G401 (cell line): ENCODE results near the gene OGA. TPM values are rescaled to one million over a fixed set of nuclear protein-coding genes. Genes with fewer than 3 reads are reported as not detected.

Experiments
- DNase-seq: peaks from one replicate; pipeline ENCODE4 v3.0.0-alpha.2; 2015; ENCODE audit warnings: low spot score
- in situ Hi-C: cut with HindIII; loops from 2 replicates; pipeline ENCODE4 v1.10.0; 2016; ENCODE audit warnings: low sequenced_read_pairs, mixed read lengths
- total RNA-seq: library from RNA; depleted of rRNA; stranded (reverse); fragments of >200 nt; shearing (Covaris generic); gene quantifications from 2 replicates; pipeline ENCODE4 v1.2.3, GENCODE V29; 2014

Gene OGA
- total RNA-seq, 1 experiment from 2014 or later, result 67.4 TPM

DNA sequence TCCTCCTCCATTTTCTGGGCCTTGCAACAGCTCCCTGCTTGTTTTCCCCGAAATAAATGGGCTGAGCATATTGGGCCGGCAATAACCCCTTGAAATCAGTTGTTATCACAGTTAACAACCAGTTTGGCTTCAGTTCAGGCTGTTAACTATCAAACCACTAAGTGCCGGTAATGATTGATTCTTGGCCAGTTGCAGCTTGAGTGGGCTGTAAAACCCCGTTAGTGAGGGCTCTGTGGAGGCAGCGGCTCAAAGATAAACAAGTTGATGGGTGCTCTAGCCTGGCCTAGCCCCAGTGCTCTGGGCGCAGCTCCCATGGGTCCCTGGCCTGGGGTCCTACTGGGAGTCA, 50.7 kb downstream of the OGA start:
- no peak for DNase-seq
- in situ Hi-C loops, result no loop called here

DNA sequence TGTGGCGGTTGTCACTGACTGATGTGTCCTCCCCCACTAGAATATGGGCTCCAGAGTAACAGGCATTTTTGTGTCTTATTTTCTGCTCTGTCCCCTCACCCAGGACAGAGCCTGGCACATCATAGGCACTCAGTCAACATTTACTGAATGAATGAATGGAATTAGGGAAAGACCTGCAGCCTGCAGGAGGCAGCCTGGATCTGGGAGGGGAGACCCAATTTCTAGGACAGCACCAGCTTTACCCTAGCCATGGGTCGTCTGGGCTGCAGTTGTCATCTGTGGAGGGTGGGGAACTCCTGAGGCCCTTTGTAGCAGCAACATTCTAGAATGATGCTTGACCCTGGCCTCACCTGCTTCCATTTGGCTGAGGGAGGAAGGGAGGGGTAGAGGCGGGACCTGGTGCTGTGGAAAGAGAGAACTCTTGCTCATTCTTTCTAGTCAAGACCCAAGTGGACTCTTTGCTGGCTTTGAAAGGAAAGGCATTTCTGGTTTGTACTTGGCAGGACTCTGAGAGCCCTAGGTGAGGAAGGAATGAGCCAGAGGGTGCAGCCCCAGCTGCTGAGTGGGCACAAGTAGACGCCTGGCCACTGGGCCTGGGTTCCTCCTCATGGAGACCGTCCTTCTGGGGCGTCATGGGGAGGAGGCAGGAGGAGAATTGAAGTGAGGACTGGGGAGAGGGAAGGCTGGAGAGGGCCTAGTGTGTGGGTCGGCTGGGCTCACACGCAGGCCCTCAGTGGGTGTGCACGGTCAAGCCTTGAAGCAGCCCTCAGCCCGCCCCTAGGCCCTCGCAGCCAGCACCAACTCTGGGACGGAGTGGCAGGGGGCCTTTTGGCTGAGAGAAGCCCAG, 51.3 kb downstream of the OGA start:
- DNase-seq, result no peak
- in situ Hi-C loops, result no loop called here

DNA sequence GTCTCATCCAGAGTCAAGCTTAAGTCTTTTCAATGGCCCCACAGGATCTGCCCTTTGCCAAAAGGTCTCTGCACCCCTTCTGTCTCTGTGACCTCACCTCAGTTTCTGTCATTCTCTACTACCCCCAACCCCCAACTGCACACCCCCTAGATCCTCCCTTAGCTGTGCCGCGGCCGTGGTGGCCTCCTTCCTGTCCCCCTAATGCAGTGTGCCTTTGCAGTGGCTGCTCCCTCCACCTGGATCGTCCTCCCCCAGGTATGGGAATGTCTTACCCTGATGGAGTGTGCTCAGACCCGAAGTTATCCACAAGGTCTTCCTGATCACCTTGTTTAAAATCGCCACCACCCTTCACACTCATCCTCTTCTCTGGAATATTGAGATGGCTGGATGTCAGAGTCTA, 51.9 kb downstream of the OGA start:
- in situ Hi-C loops, result no loop called here
- DNase-seq, result no peak

DNA sequence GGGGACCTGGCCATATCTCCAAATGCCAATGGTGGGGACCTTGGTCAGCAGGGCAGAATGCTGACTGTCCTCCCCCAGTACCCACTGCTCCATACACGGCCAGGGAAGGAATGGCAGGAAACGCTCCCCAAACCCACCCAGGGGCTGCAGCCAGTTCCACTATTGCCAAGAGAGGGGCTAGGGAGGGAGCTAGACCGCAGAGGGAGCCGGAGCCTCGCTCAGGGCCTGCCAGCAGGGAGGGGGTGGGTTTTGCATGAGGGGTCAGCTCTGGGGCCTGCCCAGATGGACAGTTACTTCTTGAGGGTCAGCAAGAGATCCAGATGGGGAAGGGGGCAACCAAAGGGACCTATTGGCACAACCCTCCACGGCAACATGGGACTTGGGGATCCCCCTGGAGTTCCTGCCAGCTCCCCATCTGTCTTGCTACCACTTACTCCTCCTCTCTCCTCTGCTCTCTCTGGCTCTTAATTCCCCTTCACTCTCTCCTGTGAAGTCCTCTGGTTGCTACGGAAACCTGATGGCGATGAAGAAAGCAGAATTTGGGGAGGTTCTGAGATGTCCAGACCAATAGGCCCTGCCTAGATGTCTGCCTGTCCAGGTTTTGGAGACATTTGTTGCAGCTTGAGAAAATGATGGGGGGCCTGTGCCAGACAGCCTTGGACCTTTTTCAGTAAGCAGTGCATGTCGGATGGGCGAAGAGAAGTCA, 55.0 kb downstream of the OGA start:
- in situ Hi-C loops, result no loop called here
- no peak for DNase-seq

DNA sequence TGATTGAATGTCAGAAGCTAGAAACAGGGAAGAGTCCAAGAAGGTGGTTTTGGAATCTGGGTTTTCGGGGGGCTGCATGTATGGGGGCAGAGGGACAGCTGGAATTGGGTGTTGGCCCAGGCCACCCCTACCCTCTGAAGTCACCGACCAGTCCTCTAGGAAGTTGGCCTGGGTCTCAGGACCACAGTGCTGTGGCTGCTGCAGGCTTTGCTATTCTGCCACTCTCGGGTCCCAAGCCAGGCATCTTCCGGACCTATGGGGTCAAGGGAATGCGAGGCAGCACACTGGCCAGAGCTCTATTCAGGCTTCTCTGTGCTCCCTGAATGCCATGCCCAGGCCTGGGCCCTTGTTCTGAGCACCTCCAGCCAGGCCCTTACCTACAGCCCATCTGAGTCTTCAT, 55.5 kb downstream of the OGA start:
- in situ Hi-C loops, result no loop called here
- DNase-seq, result no peak

DNA sequence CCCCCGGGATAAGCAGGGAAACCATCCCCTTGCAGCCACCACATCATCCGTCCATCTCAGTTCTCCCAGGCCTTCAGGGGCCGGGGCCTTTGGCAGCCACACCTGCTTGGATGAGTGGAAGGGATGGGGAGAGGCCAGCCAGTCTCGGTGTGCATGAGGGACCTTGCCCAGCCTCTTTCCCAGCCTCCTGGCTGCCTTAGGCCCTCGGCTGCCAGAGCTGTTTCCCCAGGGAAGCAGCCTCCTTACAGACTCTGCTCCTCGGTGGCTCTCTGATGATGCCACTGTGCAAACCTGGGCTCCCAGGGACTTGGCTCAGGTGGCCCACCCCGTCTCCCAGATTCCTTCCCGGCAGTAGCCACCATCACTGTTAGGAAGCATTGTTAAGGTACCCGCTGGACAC, 57.0 kb downstream of the OGA start:
- in situ Hi-C loops, result no loop called here
- no peak for DNase-seq

DNA sequence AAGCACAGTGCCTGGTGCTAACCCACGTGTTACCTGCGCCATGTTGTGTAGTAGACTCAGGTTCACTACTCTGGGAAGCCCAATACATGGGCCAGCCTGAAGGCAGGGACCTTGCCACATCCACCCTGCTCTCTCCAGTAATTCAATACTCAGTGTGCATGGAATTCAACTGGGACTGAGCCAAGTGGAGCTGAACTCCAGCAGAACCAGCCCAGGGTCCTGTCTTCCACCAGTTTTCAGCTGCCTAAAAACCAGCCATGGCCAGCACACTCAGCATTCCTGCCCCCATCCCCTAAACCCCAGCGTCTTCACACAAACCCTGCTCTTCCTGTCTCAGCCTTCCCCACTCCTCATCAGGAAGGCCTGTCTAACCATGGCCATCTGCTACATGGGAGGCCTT, 57.7 kb downstream of the OGA start:
- in situ Hi-C loops, result no loop called here
- no peak for DNase-seq

DNA sequence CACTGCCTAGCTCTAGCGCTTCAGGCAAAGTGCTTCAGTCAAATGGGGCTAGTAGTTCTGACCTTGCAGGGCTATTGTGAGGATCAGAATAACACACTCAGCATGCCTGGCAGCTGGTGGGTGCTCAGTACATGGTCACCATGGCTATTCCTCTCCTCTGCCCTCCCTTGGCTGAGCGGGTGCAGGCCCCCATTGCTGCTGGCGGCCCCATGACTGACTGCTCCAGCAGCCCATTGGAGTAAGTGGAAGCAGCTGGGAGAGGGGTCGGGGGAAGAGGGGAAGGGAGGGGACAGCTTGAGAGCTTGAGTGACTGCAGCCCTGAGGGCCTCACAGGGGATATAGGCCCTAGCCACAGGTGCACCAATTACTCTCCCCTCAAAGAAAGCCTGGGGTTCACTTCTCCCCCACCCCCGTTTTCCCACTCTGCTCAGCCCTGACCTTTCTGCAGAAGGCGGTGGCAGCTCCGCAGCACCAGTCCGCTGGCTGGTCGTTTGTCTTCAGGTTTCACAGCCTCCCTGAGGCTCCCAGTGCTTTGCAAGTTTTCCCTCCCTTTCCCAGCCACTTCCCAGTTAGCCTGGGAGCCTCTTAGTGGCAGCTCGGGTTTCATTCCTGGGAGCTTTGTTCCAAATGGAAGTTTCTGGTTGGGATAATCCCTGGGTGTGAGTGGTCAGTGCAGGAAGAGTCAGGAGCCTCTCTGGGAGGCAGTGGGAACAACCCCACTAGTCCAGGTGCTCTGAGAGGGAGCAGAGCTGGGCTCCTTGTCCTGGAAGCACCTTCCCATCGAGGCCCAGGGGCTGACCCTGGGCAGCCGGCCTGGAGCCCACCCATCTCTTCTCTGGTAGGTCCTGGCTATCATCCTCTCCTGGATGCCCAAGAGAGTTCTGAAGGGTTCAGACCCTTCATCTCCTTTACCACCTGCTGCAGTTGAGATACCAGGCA, 58.7 kb downstream of the OGA start:
- DNase-seq, result no peak
- in situ Hi-C loops, result no loop called here

DNA sequence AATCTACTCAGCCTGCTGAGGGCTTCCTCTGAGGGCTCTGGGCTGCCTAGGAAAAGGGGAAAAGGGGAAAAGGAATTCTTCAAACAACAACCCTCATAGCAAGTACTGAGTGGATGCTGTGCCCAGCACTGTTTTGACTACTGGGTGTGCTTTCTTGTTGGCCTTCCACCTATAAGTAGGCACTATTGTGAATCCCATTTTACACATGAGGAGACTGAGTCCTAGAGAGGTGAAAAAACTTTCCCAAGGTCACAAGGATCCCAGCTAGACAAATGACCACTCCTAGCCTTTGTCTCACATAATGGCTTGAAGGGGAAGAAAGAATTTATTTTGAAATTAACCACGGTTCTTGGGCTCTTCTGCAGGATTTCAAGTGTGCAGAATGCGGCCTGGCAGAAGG, 59.4 kb downstream of the OGA start:
- in situ Hi-C loops, result no loop called here
- DNase-seq, result no peak

DNA sequence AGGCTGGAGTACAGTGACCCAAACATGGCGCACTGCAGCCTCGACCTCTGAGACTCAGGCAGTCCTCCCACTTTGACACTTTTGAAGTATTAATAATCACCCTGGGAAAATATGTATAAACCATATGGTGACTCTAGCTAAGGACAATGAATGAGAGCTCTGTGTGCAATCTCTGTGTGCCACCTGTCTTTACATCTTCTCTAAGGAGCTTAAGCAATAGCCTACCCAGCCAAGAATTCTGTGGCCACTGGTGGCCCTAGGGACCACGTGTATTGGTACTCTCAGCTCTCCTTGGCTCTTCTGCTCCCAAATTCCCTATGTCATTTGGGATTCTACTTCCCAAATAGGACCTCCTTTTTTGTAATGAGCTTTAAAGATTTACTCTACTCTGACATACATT, 66.0 kb downstream of the OGA start:
- in situ Hi-C loops, result no loop called here
- DNase-seq, result no peak

DNA sequence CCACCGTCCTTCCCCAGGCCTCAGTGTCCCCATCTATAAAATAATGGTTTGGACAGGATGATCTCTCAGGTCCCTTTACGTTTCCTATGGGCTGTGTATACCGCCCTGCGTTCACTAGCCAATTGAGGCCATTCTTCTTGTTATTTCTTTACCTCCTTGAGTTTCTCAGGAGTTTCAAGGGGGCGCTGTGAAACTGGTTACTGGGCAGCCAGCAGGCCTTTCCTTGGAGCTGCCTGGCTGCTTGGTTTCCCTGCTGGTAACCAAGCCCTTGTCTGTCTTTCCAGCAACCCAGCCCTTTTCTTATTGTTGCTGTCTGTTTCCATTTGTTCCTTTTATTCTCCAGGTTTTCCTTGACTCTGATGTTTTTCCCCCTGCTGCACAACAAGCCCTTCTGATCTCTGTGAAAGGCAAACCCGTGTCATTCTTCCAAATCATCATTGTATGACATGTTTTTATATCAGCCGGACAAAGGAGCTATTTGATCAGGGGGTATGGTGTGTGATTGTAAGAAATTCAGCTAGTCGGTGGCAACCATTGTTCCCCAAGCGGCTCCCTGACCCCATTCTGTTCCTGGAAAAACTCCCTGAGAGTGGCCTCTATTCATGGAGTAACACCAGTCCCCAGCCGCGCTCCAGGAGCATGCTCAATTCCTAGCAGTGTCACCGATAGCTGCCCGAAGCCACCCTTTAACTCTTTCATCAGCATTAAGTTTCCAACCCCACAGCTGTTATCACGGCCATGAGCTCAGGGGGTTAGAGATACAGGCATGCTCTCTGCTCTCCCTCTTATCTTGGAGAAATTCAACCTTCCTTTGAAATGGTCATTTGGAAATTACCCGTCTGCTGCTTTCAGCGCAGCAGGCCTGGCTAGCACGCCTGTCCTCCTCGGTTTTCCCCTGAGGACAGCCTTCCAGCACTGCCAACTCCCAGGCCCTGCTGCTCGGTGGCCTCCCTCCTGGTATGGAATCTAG, 68.9 kb downstream of the OGA start:
- peak; percentile 45 for DNase-seq
- in situ Hi-C loops, result no loop called here

DNA sequence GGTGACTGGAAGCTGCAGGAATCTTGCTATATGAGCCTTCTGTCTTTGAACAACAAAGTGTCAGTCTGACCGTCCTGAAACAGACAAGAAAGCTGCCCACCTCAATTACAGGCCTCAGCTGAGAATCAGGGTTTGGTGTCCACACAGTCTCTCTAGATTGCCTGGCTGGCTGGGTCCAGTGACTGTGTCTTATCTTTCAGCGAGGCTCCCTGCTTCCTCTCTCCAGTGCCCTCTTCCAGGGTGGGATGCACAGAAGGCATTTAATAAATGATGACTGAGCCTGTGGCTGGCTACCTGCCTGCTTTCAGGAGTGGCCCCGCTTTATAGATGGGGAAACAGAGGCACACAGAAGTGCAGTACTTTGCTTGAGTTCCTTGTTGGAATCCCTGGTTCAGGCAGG, 69.7 kb downstream of the OGA start:
- DNase-seq, result no peak
- in situ Hi-C loops, result no loop called here

DNA sequence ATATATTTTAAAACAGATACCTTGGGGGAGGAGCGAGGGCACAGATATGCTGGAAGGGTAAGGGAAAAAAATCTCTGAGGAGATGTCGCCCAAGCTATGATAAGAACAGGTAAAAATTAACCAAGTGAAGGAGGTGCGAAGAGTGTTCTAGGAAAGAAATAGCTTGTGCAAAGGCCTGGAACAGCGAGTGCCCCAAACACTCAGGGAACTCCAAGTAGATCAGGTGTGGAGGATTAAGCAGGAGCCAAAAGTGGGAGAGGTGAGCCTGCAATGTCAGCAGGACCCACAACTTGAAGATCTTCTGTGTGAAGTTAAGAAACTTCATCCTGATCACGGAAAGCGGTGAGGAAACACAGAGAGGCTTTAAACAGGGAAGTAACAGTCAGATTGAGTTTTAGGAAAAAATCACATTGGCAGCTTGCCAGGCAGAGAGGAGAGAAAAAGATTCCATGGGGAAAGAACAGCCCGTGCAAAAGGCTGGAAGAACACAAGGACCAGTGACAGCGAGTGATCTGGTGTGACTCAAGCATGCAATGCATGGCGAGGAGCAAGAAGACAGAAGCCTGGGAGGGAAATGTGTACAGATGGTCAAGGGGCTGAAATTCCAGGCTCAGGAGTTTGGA, 73.1 kb downstream of the OGA start:
- in situ Hi-C loops, result no loop called here

DNA sequence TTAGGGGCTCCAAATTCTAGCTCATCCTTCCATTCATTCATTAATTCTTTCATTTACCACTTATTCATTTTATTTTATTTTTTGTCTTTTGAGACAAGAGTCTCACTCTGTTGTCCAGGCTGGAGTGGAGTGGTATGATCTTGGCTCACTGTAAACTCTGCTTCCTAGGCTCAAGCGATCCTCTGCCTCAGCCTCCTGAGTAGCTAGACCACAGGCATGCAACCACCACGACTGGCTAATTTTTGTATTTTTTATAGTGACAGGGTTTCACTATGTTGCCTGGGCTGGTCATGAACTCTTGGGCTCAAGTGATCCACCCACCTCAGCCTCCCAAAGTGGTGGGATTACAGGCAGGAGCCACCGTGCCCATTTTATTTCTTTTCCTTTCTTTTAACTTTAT, 74.0 kb downstream of the OGA start:
- in situ Hi-C loops, result no loop called here
- no peak for DNase-seq

More for the DNA sequence above, 73.1 kb downstream of the OGA start:
- DNase-seq, result no peak

DNA sequence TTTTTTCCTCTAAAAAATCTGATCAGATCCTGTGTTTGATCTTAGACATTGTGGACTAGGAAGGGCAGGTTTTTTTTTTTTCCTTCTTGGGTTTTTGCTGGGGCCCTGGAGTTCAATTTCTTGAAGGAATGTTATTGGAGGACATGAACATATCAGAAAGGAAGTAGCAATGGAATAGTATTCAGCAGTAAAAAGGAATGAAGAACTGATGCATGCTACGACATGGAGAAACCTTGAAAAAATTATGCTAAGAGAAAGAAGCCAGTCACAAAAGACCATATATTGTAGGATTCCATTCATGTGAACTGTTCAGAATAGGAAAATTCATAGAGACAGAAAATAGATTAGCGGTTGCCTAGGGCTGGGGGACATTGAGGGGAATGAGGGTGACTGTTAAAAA, 76.3 kb downstream of the OGA start:
- in situ Hi-C loops, result no loop called here
- DNase-seq, result no peak

DNA sequence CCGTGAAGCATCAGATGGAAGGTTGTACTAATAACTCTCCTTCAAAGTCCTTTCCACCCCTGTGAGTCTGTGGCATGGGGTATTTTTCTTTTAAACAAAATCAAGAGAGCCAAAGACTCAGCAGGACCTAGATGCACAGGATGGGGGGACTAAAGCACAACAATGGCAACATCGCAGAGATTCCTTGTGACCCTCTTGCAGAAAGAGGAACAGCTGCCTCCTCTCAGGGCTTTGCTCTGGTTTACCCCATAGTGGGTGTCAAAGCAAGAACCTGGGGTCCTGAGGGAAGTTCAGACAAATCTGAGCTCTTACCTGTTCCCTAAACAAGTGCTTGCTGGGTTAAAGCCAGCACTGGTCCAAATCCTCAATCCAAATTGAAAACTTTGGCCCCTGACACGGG, 81.6 kb downstream of the OGA start:
- no peak for DNase-seq
- in situ Hi-C loops, result no loop called here
